H1 (cell line): ENCODE results near the gene PXDN. TPM values are rescaled to one million over a fixed set of nuclear protein-coding genes. Genes with fewer than 3 reads are reported as not detected.

Experiments used
- ATF2 ChIP-seq: IDR thresholded peaks from 2 replicates; pipeline ENCODE4 v1.6.1; 2012; ENCODE audit warnings: low read length, inconsistent platforms
- JUND ChIP-seq: IDR thresholded peaks from 2 replicates; pipeline ENCODE4 v1.6.1; 2011; ENCODE audit warnings: mild to moderate bottlenecking, improper control_type of control experiment, low read length
- POU5F1 ChIP-seq: IDR thresholded peaks from 2 replicates; pipeline ENCODE4 v1.6.1; 2011; ENCODE audit warnings: low read depth, mild to moderate bottlenecking, low read length, moderate library complexity
- RXRA ChIP-seq: IDR thresholded peaks from 2 replicates; pipeline ENCODE4 v1.6.1; 2011; ENCODE audit warnings: low read depth, mild to moderate bottlenecking, low read length, moderate library complexity; ENCODE audit not compliant: insufficient read depth
- polyA plus RNA-seq, 7 experiments: library from polyadenylated mRNA; depleted of rRNA in 3 of 7; stranded (reverse) in 5 of 7; unstranded in 2 of 7; fragments of >200 nt in 5 of 7; fragments of 200-250 nt in 2 of 7; gene quantifications; 1 replicate in 5 of 7; 2 replicates in 1 of 7; 4 replicates in 1 of 7; pipeline versions ENCODE4 v1.2.1 to v1.2.3, GENCODE V29; 2011 to 2013; ENCODE audit warnings: missing spikeins in 2 of 7, mixed read lengths in 2 of 7
- total RNA-seq: library from RNA; stranded (reverse); fragmentation: NEBNext Ultra II Directional; extraction: Animal tissue kit (Norgen Biotek cat#: 25700); gene quantifications from 2 replicates; pipeline ENCODE4 v1.2.1, GENCODE V29; 2021
- TF ChIP-seq, protein P1 (sequence below): IDR thresholded peaks from 2 replicates; pipeline ENCODE4 v1.6.1; 2011; ENCODE audit warnings: low read length, improper control_type of control experiment
- TF ChIP-seq, protein P2 (sequence below): fragments of 300-600 bp; sonication (generic); IDR thresholded peaks from 2 replicates; pipeline ENCODE4 v1.7.1; 2012; ENCODE audit warnings: low read length, moderate library complexity, mild to moderate bottlenecking, inconsistent platforms; ENCODE audit not compliant: insufficient replicate concordance
- TF ChIP-seq, protein P3 (sequence below): IDR thresholded peaks from 2 replicates; pipeline ENCODE4 v1.6.1; 2011; ENCODE audit warnings: low read depth, mild to moderate bottlenecking, low read length; ENCODE audit not compliant: insufficient read depth

The PXDN gene
- total and polyA plus RNA-seq, 2 of the 8 experiments (the other 6 are each of a cell fraction or from before 2014, with no cell fraction given), result 104 to 141 TPM

DNA sequence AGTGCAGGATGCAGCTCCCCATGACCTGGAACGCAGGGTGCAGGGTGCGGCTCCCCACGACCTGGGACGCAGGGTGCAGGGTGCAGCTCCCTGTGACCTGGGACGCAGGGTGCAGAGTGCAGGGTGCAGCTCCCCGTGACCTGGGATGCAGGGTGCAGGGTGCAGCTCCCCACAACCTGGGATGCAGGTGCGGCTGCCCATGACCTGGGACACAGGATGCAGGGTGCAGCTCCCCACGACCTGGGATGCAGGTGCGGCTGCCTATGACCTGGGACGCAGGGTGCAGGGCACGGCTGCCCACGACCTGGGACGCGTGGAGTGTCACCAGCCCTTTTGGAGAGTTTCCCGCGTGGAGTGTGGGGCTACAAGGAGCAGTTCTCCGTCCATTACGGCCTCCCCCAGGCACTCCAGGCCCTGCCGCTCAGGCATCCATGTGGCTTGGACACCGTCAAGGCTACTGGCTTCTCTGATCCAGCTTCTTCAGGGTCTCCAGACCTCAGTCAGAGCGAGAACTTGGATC, 38.7 kb downstream of the PXDN start (continued):
- TF ChIP-seq, protein P1, sequence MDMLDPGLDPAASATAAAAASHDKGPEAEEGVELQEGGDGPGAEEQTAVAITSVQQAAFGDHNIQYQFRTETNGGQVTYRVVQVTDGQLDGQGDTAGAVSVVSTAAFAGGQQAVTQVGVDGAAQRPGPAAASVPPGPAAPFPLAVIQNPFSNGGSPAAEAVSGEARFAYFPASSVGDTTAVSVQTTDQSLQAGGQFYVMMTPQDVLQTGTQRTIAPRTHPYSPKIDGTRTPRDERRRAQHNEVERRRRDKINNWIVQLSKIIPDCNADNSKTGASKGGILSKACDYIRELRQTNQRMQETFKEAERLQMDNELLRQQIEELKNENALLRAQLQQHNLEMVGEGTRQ, result no peak
- TF ChIP-seq ATF2 (no peak), RXRA (no peak), POU5F1 (no peak), JUND (no peak)
- TF ChIP-seq, protein P2, sequence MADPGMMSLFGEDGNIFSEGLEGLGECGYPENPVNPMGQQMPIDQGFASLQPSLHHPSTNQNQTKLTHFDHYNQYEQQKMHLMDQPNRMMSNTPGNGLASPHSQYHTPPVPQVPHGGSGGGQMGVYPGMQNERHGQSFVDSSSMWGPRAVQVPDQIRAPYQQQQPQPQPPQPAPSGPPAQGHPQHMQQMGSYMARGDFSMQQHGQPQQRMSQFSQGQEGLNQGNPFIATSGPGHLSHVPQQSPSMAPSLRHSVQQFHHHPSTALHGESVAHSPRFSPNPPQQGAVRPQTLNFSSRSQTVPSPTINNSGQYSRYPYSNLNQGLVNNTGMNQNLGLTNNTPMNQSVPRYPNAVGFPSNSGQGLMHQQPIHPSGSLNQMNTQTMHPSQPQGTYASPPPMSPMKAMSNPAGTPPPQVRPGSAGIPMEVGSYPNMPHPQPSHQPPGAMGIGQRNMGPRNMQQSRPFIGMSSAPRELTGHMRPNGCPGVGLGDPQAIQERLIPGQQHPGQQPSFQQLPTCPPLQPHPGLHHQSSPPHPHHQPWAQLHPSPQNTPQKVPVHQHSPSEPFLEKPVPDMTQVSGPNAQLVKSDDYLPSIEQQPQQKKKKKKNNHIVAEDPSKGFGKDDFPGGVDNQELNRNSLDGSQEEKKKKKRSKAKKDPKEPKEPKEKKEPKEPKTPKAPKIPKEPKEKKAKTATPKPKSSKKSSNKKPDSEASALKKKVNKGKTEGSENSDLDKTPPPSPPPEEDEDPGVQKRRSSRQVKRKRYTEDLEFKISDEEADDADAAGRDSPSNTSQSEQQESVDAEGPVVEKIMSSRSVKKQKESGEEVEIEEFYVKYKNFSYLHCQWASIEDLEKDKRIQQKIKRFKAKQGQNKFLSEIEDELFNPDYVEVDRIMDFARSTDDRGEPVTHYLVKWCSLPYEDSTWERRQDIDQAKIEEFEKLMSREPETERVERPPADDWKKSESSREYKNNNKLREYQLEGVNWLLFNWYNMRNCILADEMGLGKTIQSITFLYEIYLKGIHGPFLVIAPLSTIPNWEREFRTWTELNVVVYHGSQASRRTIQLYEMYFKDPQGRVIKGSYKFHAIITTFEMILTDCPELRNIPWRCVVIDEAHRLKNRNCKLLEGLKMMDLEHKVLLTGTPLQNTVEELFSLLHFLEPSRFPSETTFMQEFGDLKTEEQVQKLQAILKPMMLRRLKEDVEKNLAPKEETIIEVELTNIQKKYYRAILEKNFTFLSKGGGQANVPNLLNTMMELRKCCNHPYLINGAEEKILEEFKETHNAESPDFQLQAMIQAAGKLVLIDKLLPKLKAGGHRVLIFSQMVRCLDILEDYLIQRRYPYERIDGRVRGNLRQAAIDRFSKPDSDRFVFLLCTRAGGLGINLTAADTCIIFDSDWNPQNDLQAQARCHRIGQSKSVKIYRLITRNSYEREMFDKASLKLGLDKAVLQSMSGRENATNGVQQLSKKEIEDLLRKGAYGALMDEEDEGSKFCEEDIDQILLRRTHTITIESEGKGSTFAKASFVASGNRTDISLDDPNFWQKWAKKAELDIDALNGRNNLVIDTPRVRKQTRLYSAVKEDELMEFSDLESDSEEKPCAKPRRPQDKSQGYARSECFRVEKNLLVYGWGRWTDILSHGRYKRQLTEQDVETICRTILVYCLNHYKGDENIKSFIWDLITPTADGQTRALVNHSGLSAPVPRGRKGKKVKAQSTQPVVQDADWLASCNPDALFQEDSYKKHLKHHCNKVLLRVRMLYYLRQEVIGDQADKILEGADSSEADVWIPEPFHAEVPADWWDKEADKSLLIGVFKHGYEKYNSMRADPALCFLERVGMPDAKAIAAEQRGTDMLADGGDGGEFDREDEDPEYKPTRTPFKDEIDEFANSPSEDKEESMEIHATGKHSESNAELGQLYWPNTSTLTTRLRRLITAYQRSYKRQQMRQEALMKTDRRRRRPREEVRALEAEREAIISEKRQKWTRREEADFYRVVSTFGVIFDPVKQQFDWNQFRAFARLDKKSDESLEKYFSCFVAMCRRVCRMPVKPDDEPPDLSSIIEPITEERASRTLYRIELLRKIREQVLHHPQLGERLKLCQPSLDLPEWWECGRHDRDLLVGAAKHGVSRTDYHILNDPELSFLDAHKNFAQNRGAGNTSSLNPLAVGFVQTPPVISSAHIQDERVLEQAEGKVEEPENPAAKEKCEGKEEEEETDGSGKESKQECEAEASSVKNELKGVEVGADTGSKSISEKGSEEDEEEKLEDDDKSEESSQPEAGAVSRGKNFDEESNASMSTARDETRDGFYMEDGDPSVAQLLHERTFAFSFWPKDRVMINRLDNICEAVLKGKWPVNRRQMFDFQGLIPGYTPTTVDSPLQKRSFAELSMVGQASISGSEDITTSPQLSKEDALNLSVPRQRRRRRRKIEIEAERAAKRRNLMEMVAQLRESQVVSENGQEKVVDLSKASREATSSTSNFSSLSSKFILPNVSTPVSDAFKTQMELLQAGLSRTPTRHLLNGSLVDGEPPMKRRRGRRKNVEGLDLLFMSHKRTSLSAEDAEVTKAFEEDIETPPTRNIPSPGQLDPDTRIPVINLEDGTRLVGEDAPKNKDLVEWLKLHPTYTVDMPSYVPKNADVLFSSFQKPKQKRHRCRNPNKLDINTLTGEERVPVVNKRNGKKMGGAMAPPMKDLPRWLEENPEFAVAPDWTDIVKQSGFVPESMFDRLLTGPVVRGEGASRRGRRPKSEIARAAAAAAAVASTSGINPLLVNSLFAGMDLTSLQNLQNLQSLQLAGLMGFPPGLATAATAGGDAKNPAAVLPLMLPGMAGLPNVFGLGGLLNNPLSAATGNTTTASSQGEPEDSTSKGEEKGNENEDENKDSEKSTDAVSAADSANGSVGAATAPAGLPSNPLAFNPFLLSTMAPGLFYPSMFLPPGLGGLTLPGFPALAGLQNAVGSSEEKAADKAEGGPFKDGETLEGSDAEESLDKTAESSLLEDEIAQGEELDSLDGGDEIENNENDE, result no peak
- TF ChIP-seq, protein P3, sequence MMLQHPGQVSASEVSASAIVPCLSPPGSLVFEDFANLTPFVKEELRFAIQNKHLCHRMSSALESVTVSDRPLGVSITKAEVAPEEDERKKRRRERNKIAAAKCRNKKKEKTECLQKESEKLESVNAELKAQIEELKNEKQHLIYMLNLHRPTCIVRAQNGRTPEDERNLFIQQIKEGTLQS, result no peak
